Right kidney (tissue), 1 donor: Measurements from ENCODE around the gene KIAA1549.
"Not testable (repeated sequence)": the region's sequence is repeated elsewhere in the genome, so short reads cannot be mapped to it uniquely, and the experiment has no call there.

Experiments
- DNase-seq: peaks from one replicate; pipeline ENCODE4 v3.0.0-alpha.2; 2016

Gene KIAA1549

GRCh38 chr7:138852469-138852868, 128.7 kb downstream of the KIAA1549 start:
- no peak for DNase-seq

- DNase-seq = no peak
Measured at GRCh38 chr7:138849701-138850100, 131.5 kb downstream of the KIAA1549 start.

DNA sequence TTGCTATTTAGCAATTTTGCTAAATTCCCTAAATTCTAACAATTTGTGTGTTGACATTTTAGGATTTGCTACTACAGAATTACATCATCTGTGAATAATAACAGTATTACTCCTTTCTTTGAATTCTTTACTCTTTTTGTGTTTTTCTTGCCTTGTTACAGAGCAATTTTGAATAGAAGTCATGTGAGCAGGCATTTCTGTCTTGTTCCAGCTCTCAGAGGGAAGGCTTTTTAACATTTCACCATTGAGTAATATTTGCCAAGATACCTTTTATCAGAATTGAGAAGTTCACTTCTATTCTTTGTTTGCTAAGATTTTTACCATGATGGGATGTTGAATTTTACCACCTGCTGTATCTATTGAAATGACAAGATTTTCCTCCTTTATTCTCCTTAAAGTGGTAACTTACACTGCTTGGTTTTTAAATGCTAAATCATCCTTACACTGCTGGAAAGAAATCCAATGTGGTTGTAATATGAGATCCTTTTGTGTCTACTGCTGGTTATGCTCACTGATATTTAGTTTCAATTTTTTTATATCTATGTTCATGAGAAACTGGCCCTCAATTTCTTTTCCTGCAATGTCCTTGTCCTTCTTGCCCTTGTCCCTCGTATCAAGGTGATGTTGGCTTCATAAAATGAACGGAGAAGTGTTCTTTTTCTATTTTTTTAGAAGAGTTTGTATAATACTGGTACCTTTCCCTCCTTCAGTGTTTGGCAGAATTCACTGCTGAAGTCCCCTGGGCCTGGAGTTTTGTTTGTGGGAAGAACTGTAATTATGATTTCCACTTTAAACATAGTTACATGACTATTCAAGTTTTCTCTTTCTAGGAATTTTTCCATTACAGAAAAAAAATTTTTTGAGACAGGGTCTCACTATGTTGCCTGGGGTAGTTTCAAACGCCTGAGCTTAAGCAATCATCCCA, 132.9 kb downstream of the KIAA1549 start:
- DNase-seq = no peak

DNA sequence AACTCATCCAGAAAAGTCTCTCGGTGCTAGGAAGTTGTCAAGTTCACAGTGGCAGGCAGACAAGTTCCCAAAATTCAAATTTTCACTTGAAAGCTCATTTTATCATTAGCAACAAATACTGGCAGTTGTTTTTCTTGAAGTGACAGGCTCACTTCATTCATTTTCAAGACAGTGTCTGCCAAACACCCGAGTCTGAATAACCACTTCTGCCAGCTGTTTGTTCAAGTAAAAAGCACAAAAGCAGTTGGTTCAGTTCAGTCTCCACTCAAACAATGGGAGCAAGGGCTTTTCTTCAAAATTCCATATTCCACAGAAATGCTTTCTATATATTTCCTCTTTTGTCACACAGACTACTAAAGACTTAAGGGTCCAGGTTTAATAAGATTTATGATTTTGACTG, 135.5 kb downstream of the KIAA1549 start:
- no peak for DNase-seq

GRCh38 chr7:138843632-138844580, 137.3 kb downstream of the KIAA1549 start:
- DNase-seq = no peak

DNA sequence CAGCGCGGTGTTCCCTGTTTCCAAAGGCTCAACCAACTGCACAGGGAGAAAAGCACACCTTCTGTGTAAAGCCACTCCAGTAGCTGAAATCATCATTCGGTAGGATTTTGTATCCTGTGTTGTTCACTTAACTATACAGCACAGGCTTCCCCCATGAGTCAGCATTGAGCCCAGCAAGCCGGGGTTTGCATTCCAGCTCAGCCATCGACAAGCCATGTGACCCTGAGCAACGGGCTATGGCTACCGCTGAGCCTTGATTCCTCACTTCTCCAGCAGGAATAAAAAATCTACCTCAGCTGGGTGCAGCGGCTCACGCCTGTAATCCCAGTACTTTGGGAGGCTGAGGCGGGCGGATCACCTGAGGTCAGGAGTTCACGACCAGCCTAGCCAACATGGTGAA, 139.1 kb downstream of the KIAA1549 start:
- no peak for DNase-seq

DNA sequence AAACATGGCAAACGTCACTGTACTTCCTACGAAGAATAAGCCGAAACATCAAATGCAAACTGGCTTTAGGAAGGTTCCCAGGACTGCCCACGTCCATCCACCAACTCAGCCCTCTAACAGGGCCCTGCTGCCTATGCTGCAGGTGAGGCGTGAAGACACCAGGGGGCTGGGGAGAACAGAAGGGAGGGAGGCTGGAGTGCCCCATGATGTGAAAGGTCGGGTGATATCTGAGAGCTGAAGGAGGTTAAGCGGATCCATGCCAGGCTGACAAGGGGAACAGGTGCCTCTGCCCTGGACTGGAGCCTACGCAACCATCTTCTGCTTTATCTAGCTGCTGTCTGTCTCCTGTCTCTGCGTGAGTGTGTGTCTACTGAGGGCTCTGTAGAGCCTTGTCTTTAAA, 143.0 kb downstream of the KIAA1549 start:
- DNase-seq = peak; percentile 3

DNA sequence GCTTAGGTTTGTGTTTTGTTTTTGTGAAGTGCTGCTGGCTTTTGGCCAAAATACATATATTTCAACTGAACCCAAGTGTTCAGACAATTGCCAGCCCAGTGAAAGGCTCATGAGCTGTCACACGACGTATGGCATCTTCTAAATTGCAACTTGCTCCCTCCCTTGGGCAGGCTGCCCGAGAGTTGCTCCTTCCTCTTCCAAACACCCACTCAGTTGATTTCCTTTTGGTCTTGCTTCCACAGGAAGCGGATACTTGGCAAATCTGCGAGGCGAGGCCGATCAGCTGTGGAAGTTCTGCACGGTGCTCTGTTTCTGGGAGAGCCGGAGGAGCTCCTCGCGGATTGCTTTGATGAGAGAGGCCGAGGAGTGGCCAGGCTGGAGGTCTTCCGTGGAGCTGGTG, 143.6 kb downstream of the KIAA1549 start:
- DNase-seq = peak; percentile 11

GRCh38 chr7:138835087-138835486, 146.1 kb downstream of the KIAA1549 start:
- no peak for DNase-seq

- DNase-seq = no peak
Measured at GRCh38 chr7:138834583-138834982, 146.6 kb downstream of the KIAA1549 start.

- no peak for DNase-seq
Measured at GRCh38 chr7:138833596-138833995, 147.6 kb downstream of the KIAA1549 start.

DNA sequence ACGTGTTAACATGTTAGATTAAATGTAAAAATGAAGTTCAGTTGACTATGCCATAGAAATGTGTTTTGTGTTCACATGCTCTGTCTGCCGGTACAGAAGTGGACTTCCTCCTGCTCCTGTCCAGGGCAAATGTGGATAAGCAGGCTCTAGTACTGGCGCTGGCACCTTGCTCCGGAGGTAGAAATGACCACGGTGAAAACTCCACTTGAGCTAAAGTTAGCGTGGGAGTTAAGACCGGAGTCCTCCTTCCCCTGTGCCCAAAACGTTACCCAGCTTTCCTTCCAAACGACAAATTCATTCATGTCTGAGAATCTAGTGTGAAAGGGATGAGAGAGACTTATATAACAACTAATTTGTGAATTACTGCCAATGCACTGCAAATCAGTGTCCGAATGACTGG, 148.2 kb downstream of the KIAA1549 start:
- DNase-seq = no peak

- DNase-seq = no peak
Measured at GRCh38 chr7:138829335-138829734, 151.9 kb downstream of the KIAA1549 start.

DNA sequence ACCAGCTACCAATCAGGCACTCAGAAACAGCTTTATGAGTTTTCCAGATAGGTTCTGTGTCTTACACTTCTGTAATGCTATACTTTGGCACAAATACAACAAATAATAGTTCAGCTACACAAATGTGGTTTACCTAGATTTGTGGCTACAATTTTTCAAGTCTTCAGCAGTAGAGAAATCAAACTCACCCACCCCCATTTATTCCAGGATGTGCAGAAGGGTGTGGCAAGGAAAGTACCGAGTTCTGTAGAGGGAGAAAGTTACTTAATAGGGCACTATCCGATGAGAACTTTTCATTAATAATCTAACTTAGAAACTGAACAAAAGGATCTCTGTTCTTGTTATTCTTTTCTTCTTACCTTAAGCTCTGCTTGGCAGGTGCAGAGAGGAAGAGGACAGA, 152.9 kb downstream of the KIAA1549 start:
- DNase-seq = no peak

DNA sequence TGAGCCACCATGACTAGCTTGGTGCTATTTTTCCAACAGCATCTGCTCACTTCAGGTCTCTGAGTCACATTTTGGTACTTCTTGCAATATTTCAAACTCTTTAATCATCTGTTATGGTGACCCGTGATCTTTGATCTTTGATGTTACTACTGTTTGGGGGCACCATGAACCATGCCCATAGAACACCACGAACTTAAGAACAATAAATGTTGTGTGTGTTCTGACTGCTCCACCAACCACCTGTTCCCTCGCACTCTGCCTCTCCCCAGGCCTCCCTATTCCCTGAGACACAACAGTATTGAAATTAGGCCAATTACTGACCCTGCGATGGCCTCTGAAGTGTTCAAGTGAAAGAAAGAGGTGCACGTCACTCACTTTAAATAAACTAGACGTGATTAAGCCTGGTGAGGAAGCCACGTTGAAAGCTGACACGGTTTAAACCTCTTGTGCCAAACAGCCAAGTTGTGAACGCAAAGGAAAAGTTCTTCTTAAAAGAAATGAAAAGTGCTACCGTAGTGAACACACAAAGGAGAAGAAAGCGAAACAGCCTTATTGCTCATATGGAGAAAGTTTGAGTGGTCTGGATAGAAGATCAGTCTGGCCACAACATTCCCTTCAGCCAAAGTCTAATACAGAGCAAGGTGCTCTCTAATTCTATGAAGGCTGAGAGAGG, 156.0 kb downstream of the KIAA1549 start:
- DNase-seq = no peak

GRCh38 chr7:138822867-138823535, 158.2 kb downstream of the KIAA1549 start:
- no peak for DNase-seq

DNA sequence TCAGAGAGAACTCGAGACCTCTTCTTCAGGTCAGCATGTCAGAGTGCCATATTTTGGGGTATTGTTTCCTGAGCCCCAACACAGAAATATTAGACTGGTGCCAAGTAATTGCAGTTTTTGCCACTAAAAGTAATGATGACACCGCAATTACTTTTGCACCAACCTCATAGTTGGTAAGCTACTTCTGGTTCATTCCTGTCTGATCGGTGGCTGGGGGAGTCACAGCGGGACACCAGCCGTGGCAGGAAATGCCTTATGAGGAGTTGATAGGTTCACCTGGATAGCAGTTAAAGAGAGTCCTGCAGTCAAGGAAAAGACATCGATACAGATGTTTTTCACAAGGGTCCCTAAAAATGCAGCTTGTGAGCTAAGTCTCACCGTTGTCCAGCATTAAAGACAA, 159.3 kb downstream of the KIAA1549 start:
- no peak for DNase-seq

GRCh38 chr7:138819625-138820024, 161.6 kb downstream of the KIAA1549 start:
- no peak for DNase-seq

DNA sequence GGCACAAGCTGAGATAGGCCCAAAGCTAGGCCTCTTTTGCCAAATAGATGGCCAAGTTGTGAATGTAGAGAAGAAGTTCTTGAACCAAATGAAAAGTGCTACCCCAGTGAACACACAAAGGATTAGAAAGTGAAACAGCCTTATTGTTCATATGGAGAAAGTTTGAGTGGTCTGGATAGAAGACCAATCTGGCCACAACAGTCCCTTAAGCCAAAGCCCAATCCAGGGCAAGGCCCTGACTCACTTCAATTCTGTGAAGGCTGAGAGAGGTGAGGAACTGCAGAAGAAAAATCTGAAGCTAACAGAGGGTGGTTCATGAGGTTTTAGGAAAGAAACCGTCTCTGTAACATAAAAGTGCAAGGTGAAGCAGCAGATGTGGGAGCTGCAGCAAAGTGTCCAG, 164.5 kb downstream of the KIAA1549 start:
- no peak for DNase-seq

- no peak for DNase-seq
Measured at GRCh38 chr7:138814816-138815332, 166.3 kb downstream of the KIAA1549 start.

GRCh38 chr7:138813945-138814344, 167.2 kb downstream of the KIAA1549 start:
- DNase-seq = no peak

DNA sequence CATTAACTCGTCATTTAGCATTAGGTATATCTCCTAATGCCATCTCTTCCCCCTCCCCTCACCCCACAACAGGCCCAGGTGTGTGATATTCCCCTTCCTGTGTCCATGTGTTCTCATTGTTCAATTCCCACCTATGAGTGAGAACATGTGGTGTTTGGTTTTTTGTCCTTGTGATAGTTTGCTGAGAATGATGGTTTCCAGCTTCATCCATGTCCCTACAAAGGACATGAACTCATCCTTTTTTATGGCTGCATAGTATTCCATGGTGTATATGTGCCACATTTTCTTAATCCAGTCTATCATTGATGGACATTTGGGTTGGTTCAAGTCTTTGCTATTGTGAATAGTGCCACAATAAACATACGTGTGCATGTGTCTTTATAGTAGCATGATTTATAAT, 169.9 kb downstream of the KIAA1549 start:
- DNase-seq = not testable (repeated sequence)
